GM21576 (cell line): ENCODE measurements around the gene EGLN1.
"Not testable (repeated sequence)": the region's sequence is repeated elsewhere in the genome, so short reads cannot be mapped to it uniquely, and the experiment has no call there.

Experiments
- ATAC-seq: cut with Tn5 transposase; IDR thresholded peaks from one replicate; pipeline ENCODE4 v1.9.1; 2021; ENCODE audit warnings: mild to moderate bottlenecking, moderate library complexity; ENCODE audit not compliant: unreplicated experiment

The EGLN1 gene

GRCh38 chr1:231364192-231364591 is 57.9 kb downstream of the EGLN1 start:
- no peak for ATAC-seq

- ATAC-seq = no peak
Observed at GRCh38 chr1:231363624-231364023, 58.5 kb downstream of the EGLN1 start.

- ATAC-seq = no peak
Observed at GRCh38 chr1:231362325-231362724, 59.8 kb downstream of the EGLN1 start.

GRCh38 chr1:231359113-231359512 is 63.0 kb downstream of the EGLN1 start:
- ATAC-seq = no peak

DNA sequence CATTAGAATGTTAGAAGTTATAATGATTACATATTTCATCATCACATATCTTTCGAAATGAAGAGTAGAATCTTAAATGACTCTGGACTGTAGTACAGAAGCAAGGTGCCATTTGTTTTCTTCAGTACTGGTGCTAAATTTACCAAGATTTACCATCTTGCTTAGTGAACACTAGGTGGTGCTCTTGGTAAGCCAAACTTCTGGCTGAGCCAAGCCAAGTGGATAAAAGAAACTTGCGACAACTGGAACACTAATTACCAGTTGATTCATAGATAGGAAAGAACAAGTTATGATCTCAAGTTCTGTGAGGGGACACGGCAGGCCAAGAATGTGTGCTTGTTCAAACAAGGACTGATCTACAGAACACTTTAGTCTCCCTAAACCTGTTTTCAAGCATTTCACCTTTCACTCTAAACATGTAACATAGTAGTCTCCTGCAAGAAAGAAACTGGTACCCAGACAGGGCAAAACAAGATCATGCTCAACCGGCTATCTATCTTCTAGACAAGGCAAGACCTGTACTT is 64.2 kb downstream of the EGLN1 start:
- peak; percentile 79 for ATAC-seq

GRCh38 chr1:231357187-231357772 is 64.8 kb downstream of the EGLN1 start:
- no peak for ATAC-seq

- no peak for ATAC-seq
Observed at GRCh38 chr1:231355171-231355570, 66.9 kb downstream of the EGLN1 start.

GRCh38 chr1:231354330-231355020 is 67.6 kb downstream of the EGLN1 start:
- no peak for ATAC-seq

DNA sequence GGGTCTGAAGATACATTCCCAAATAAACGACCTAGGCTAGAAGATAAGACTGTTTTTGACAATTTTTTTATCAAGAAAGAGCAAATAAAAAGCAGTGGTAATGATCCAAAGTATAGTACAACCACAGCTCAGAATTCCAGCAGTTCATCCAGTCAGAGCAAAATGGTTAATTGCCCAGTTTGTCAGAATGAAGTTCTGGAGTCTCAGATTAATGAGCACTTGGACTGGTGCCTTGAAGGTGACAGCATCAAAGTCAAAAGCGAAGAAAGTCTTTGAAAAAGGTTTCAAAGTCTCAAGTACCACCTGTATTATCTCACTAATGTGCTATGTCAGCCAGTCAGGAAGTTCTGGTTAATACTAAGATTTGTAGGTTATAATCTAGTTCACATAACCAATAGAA is 69.0 kb downstream of the EGLN1 start:
- no peak for ATAC-seq

DNA sequence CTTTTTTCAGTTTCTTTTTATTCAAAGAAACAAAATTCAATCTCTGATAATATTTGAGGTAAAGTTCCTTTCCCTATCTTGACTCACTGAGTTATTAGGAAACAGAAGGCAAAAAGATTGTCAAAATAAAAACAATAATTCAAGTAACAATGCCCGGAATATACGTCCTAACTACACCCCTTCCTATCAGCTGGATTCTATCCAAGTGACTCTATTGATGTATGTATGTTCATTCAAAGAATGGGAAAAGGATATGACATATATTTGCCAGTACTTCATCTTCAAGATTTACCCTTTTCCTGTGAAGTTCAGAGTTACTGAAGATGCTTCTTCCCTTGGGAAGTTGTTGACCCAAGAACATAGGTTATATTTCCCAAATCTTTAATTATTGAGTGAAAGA is 70.3 kb downstream of the EGLN1 start:
- ATAC-seq = no peak

DNA sequence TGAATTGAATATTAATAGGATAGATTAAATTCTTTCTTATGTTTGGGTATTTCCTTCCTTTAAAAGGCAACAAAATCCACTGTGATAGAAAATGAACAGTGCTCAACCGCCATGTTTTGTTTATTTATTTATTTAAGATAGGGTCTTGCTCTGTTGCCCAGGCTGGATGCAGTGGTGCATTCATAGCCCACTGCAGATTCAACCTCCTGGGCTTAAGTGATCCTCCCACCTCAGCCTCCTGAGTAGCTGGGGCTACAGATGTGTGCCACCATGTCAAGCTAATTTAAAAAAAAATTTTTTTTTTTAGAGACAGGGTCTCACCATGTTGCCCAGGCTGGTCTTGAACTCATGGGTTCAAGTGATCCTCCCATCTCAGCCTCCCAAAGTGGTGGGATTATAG is 73.2 kb downstream of the EGLN1 start:
- not testable (repeated sequence) for ATAC-seq

DNA sequence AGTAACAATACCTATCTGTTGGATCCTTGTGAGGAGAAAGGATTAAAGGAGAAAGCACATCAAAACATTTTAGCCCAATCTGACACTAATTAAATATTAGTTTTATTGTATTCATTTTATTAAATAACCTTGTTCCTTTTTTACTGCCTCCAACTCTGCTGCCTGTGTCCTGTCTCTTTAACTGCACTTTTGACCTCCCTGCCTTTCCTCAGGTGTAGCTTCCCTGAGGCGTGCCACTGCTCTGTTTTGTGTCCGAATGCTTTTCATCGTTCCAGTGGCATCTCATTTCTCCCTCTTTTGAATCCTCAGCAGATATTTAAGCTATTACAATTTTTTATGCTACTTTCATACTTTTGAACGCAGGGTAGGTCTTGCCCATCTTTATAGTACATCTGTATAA is 73.6 kb downstream of the EGLN1 start:
- ATAC-seq = no peak

- ATAC-seq = no peak
Observed at GRCh38 chr1:231347961-231348360, 74.1 kb downstream of the EGLN1 start.

GRCh38 chr1:231340328-231341013 is 81.6 kb downstream of the EGLN1 start:
- no peak for ATAC-seq

GRCh38 chr1:231338270-231339128 is 83.6 kb downstream of the EGLN1 start, which contains the start of gene SPRTN:
TSS of gene SPRTN (plus strand) at chr1:231338293. CDS start at chr1:231338384, 91 bp downstream.
- ATAC-seq = peak; percentile 4

DNA sequence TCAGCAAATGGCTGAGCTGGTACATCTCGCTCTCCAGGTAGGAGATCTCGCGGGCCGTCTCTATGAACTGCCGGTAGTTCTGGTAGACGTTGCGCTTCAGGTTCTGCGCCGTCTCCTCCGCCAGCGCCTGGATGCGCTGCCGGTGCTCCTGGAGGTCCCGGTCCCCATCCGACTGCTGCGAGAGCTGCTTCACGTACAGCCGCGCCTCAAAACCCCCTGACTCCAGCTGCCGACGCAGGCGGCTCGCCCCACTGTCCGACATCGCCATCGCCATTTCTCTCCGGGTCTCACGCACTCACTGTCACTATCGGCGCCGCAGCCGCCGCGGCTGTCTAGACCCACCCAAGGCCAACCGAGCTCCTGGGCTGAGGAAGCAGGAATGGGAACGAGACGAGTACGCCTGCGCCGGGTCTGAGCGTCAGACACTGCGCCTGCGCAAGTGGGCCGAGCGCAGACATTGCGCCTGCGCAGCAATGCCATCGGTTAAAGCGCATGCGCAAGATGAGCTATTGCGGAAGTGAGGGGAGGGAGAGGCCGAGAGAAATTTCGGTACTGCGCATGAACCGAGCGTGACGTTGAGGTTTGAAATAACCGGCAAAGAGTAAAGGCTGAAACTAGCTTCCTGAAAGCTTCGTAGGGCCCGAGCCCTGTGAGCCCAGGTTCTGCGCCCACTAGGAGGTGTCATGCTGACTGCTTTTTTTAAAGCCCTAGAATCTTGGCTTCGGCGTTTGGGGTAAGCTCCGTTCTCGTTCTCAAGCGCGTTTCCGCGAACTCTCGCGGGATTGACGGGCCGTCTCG is 84.4 kb downstream of the EGLN1 start, which contains the start of gene EXOC8:
EXOC8 (minus strand) TSS at position 381 of the 798 bp plus-strand sequence; CDS start at position 274, 107 bp downstream.
- peak; percentile 71 for ATAC-seq

- ATAC-seq = peak; percentile 6
Observed at GRCh38 chr1:231337043-231337471, 85.0 kb downstream of the EGLN1 start.

GRCh38 chr1:231335663-231336602 is 86.2 kb downstream of the EGLN1 start:
- ATAC-seq = no peak

DNA sequence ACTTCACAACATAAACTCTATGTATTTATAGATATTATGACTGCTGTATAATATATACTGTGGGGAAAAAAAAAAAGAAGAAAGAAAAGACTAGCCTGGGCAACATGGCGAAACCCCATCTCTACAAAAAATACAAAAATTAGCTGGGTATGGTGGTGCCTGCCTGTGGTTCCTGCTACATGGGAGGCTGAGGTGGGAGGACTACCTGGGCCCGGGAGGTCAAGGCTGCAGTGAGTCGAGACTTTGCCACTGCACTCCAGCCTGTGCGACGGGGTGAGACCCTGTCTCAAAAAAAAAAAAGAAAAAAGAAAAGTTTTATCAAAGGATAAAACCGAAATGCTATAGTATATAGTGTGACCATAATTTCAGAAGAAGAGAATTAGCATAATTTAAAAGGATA is 87.1 kb downstream of the EGLN1 start:
- ATAC-seq = no peak
